ENCODE results near the gene SPG7.

- TF ChIP-seq CTCF (conservative IDR thresholded peaks at IDR 0.05; ENCODE audit: low read length) = no peak
- TF ChIP-seq EZH2phosphoT487 (IDR thresholded peaks at IDR 0.05; ENCODE audit: borderline replicate concordance) = no peak
Observed at GRCh38 chr16:89560378-89561141, 52.4 kb downstream of the SPG7 start, which contains the start of gene RPL13.
